HG02588 (cell line): ENCODE data around the gene RNLS.
"Not testable (repeated sequence)": the region's sequence is repeated elsewhere in the genome, so short reads cannot be mapped to it uniquely, and the experiment has no call there.

ENCODE experiments used
- ATAC-seq: cut with Tn5 transposase; IDR thresholded peaks from one replicate; pipeline ENCODE4 v1.9.1; 2021; ENCODE audit warnings: mild to moderate bottlenecking, moderate library complexity; ENCODE audit not compliant: unreplicated experiment

Gene RNLS

GRCh38 chr10:88355750-88356149 lies 227.4 kb downstream of the RNLS start:
- not testable (repeated sequence) for ATAC-seq

DNA sequence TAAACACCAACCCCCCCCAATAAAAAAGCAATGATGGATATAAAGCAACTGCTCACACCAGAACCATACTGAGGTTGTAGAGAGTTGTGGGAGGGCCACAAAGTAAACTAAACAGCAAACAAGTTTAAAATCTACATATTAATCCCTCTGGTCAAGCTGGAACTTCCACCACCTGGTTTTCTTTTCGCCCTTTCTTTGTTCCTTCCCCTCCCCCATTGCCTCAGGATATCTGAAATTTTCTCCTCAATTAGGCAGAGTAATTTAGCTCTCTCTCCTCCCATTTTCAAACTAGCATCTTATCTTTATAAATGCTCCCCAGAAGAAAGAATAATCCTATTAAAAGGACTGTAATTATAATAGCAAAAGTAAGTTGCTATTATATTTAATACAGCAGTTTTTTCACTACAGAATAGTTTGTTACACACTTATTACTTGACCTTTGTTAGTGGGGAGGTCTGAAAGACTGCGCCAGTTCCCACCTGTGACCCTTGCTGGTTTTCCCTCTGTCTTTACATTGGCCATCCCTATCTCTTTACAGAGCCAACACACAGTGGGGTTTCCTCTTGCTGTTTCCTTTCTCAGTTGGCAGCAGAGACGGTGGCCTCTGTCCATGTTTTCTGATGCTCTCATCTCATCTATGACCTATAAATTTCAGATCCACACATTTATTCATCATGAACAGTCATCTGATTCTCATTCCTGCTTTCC lies 235.4 kb downstream of the RNLS start:
- no peak for ATAC-seq

GRCh38 chr10:88347022-88347421 lies 236.1 kb downstream of the RNLS start:
- no peak for ATAC-seq

DNA sequence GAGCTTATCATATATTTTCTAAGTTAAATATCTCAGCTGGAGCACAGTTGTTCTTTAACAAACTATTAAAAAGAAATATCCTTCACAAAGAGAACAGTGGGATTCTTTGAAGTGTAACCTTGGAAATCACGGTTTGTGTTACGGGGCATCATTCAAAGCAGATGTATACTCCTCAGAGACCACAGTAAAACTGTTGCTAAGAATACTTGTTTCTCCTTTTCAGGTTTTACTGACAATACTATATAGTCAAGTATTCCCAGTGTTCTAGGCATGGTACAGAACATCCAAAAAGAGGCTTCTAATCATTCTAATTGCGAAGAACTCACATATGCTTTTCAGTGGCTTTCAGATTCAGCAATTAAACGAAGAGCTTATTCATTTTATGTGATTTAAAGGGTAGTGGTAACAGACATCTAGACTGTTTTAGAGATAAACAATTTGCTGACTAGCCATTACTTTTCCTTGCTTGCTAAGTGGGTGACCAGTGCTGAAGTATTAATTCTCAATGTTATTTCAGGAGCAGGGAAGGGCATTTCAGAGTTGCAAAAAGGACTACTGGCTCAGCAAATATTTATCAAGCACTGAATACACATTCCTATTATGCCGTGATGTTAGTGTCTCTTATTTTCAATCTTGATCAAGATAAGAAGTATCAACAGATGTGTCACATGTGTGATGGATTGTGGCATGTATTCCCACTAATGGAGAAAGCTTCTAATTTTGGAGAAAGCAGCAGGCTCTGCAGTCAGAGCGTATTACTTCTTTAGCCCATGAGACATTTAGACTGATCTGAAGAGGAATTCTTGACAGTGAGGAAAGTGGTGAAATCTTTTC lies 236.8 kb downstream of the RNLS start:
- no peak for ATAC-seq

DNA sequence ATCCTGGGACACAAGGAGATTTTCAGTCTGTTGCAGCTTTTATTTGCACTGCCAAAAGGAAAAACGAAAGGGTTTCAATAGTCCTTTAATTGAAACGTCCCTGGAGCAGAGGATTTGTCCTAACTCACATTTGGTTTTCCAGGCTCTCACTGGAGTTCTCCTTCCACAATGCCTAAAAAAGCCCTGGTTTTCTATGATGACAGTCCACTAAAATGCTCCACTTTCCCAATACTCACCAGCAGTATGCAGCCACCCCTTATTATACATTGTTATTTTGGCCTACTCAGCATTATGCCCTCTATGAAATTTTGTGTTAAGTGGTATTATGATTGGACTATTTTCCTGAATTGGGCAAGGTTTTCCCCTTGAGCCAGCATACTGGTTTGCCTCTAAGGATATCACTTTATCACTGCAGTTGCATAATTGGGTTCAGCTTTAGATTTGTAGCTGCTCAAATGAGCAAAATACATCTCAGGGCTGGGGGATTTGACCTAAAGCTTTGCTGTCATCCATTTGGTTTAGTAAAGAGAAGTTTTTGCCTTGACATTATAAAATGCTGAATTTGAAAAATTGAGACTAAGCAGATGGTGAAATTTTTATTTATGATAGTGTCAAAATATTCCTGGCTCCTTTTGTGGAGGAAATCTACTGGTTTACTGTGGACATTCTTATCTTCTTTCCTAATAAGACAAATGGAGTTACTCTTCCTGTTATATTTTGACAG lies 239.2 kb downstream of the RNLS start:
- no peak for ATAC-seq

- ATAC-seq: no peak
Observed at GRCh38 chr10:88342733-88343310, 240.3 kb downstream of the RNLS start.

DNA sequence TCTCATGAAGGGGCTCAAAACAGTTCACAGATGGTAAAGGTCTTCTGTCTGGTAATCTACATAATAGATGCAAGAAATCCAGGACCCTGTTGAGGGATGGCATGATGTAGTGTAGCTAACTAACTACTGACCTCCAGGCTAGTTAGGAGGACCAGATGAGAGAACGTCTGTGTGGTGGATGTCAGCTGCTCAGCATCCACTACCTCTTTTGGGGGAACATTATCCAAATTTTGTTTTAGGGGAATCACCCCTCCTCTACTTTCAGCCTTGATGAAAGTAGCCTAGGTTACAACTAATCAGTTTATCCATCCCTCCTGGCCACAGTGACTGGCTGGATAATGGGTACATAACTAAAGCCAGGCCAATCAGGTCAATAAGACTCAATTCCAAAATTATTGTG lies 246.0 kb downstream of the RNLS start:
- ATAC-seq: no peak

DNA sequence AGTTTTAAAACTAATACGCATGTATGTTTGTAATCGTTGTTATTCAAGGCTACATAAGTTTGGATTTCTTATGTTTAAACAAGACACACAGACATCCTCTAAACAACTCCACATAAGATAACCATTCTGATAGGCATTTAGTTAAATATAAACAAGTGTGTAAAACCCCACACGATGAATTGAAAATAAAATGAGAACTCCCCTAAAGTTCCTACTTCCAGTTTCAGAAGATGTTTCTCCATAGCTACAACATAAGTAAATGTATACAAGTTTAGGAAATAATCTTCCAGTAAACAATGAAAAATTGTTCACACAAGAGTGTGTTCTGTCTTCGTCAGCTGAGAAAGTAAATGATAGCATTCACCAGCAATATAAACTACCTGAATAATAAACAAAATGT lies 246.8 kb downstream of the RNLS start:
- no peak for ATAC-seq

DNA sequence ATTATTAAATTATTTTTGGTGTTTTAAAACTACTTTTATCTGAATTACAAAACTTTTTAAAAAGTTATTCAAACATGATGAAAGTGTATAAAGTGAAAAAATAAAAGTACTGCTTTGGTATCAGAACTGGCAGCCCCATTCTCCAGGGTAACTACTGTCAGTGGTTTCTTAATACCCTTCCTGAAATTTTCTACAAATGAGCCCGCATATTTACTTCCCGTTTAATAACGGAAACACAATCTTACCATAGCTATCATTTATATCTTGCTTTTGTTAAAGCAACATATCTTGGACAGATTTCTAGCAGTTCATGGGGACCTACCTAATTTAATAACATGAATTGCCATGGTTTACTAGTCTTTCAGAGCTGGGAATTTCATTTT lies 249.9 kb downstream of the RNLS start:
- no peak for ATAC-seq

- no peak for ATAC-seq
Observed at GRCh38 chr10:88332503-88333247, 250.4 kb downstream of the RNLS start.

GRCh38 chr10:88330174-88330573 lies 252.9 kb downstream of the RNLS start:
- no peak for ATAC-seq

DNA sequence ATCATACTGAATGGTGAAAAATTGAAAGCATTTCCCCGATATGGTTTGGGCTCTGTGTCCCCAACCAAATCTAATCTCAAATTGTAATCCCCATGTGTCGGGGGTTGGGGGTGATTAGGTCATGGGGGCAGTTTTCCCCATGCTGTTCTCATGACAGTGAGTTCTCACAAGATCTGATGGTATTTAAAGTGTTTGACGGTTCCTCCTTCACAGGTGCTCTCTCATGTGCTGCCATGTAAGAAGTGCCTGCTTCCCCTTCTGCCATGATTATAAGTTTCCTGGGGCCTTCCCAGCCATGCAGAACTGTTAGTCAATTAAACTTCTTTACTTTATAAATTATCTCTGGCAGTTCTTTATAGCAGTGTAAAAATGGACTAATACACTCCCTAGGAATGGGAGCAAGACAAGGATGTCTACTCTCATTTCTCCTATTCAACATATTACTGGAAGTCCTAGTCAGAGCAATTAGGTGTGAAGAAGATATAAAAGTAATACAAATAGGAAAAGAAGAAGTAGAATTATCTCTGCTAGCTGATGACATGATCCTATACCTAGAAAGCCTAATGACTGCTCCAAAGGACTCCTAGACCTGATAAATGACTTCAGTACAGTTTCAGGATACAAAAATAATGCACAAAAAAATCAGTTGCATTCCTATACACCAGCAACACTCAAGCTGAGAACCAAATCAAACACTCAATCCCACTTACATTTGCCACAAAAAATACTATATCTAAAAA lies 260.6 kb downstream of the RNLS start:
- no peak for ATAC-seq

GRCh38 chr10:88319960-88320517 lies 263.1 kb downstream of the RNLS start:
- ATAC-seq: no peak

GRCh38 chr10:88318803-88319202 lies 264.3 kb downstream of the RNLS start:
- no peak for ATAC-seq

- ATAC-seq: no peak
Observed at GRCh38 chr10:88317099-88317498, 266.0 kb downstream of the RNLS start.

GRCh38 chr10:88316292-88316861 lies 266.7 kb downstream of the RNLS start:
- ATAC-seq: no peak

DNA sequence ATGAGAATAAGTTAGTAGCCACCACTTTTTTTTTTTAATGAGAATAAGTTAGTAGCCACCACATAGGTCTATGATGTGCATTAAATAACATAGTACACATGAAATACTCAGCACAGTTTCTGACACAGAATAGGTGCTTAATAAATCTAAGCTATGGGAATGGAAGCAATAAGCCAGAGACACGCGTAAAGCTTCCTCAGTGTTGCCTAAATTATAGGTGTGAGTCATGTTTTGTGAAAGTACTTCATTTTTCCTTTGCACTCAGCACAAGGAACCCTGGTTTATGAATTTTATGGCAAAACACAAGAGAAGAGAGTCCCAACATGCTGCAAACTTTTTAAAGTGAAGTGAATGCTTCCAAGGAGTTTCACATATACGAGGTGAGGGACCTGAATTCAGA lies 267.4 kb downstream of the RNLS start:
- no peak for ATAC-seq

DNA sequence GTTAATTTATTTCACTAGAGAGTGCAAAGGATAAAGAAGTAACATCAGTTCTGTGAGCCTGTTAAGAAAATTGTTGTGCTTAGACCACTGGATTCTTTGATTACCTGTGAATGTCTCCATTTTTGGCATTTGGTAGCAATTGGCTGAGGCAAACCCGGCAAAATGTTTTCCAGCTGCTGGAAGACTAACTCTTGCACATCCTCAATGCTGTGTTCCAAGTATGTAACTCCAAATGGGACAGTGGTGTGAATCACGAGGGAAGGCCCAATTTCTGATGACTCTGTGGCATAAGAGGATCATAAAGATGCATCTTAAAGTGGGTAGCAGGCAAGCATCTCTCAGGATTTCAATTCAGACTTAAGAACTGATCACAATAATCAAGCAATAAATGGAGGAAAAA lies 268.8 kb downstream of the RNLS start:
- ATAC-seq: no peak

DNA sequence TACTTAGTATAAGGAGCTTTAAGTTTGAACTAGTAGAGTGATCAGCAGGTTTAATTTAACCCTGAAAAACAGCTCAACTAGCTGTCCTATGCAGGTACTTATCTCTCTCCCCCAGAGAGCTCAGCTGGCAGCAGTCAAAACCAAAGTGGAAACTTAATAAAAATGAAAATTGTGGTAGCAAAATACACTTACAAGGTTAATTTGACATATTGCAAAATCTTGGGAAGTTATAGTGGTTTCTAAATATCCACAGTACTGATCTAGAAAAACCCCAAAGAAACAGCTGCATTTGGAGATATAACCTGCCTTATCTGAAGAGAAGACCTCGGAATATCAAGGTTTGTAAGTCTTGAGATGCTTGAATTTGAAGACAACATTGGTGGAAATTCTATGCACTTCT lies 269.2 kb downstream of the RNLS start:
- ATAC-seq: no peak
